Measurements from ENCODE around the gene TMC2. TPM values are rescaled to one million over a fixed set of nuclear protein-coding genes. Genes with fewer than 3 reads are reported as not detected.
"Not testable (repeated sequence)": the region's sequence is repeated elsewhere in the genome, so short reads cannot be mapped to it uniquely, and the experiment has no call there.

TMC2 gene
- polyA plus RNA-seq, 4 donors: 0.10 to 0.37 TPM; not detected in 2

GRCh38 chr20:2522826-2523429, 13.4 kb upstream of the TMC2 start:
- not testable (repeated sequence) for H3K27me3 ChIP-seq (ENCODE audit: control insufficient read depth in 3 of 3, insufficient read depth in 3 of 3, low read length in 3 of 3); DNase-seq; H3K27ac ChIP-seq (ENCODE audit: low read depth in 1 of 3, low read length in 2 of 3); FAIRE-seq; H3K4me3 ChIP-seq (ENCODE audit: low read depth in 1 of 3, low read length in 3 of 3); H3K9me3 ChIP-seq (ENCODE audit: control insufficient read depth in 2 of 2, insufficient read depth in 1 of 2, low read depth in 1 of 2, low read length in 1 of 2); H3K4me1 ChIP-seq (ENCODE audit: control insufficient read depth in 3 of 3, insufficient read depth in 2 of 3, low read depth in 1 of 3, low read length in 2 of 3); H3K36me3 ChIP-seq (ENCODE audit: control insufficient read depth in 3 of 3, insufficient read depth in 2 of 3, low read depth in 1 of 3, low read length in 3 of 3)
- WGBS, 3 donors: 85 to 90% (median 88%) methylated on average over 5 of the region's 5 CpGs

GRCh38 chr20:2523919-2524708, 12.3 kb upstream of the TMC2 start:
- FAIRE-seq: no peak
- Histone ChIP-seq H3K27ac (ENCODE audit: low read depth in 1 of 3, low read length in 2 of 3) (peak overlapping the region in 2 of 3 donors; percentile 81 to 96), H3K36me3 (ENCODE audit: control insufficient read depth in 3 of 3, insufficient read depth in 2 of 3, low read depth in 1 of 3, low read length in 3 of 3) (no peaks in the 10 kb centered on the region)

GRCh38 chr20:2524709-2525506, 11.5 kb upstream of the TMC2 start:
- peak; percentile 39 to 77 for DNase-seq
- 0 to 1% (median 1%) methylated on average over 63 to 64 of the region's 64 CpGs for WGBS, 3 donors
- H3K4me3 ChIP-seq (ENCODE audit: low read depth in 1 of 3, low read length in 3 of 3): peak overlapping the region; percentile 66 to 95 (median 85)
- no peaks in the 10 kb centered on the region for H3K36me3 ChIP-seq (ENCODE audit: control insufficient read depth in 3 of 3, insufficient read depth in 2 of 3, low read depth in 1 of 3, low read length in 3 of 3)
- FAIRE-seq: no peak
- H3K27me3 ChIP-seq (ENCODE audit: control insufficient read depth in 3 of 3, insufficient read depth in 3 of 3, low read length in 3 of 3): no peaks in the 10 kb centered on the region
- peaks cover 0 to 2% (median 0%) of the 10 kb centered on the region in 3 donors for H3K4me1 ChIP-seq (ENCODE audit: control insufficient read depth in 3 of 3, insufficient read depth in 2 of 3, low read depth in 1 of 3, low read length in 2 of 3)
- H3K27ac ChIP-seq (ENCODE audit: low read depth in 1 of 3, low read length in 2 of 3): peak overlapping the region in 2 of 3 donors; percentile 81 to 96
- no peaks in the 10 kb centered on the region for H3K9me3 ChIP-seq (ENCODE audit: control insufficient read depth in 2 of 2, insufficient read depth in 1 of 2, low read depth in 1 of 2, low read length in 1 of 2)

More at GRCh38 chr20:2523919-2524708, 12.3 kb upstream of the TMC2 start:
- WGBS, 3 donors: 10 to 11% (median 11%) methylated on average over 26 of the region's 26 CpGs
- Histone ChIP-seq H3K4me1 (ENCODE audit: control insufficient read depth in 3 of 3, insufficient read depth in 2 of 3, low read depth in 1 of 3, low read length in 2 of 3) (peaks cover 0 to 2% (median 0%) of the 10 kb centered on the region in 3 donors), H3K4me3 (ENCODE audit: low read depth in 1 of 3, low read length in 3 of 3) (peak overlapping the region; percentile 66 to 95 (median 85)), H3K27me3 (ENCODE audit: control insufficient read depth in 3 of 3, insufficient read depth in 3 of 3, low read length in 3 of 3) (no peaks in the 10 kb centered on the region), H3K9me3 (ENCODE audit: control insufficient read depth in 2 of 2, insufficient read depth in 1 of 2, low read depth in 1 of 2, low read length in 1 of 2) (no peaks in the 10 kb centered on the region)
- DNase-seq: peak; percentile 75 to 92

DNA sequence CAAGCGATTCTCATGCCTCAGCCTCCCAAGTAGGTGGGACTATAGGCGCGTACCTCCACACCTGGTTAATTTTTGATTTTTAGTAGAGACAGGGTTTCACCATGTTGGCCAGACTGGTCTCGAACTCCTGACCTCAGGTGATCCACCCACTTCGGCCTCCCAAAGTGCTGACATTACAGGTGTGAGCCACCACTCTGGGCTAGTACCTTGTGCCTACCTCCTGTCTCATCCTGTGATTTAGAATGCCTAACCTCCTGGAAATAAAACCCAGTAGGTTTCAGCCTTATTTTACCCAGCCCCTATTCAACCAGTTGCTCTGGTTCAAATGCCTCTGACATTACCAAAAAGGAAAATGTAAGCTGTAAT, 10.2 kb upstream of the TMC2 start:
- H3K4me3 ChIP-seq (ENCODE audit: low read depth in 1 of 3, low read length in 3 of 3); H3K4me1 ChIP-seq (ENCODE audit: control insufficient read depth in 3 of 3, insufficient read depth in 2 of 3, low read depth in 1 of 3, low read length in 2 of 3); DNase-seq; H3K36me3 ChIP-seq (ENCODE audit: control insufficient read depth in 3 of 3, insufficient read depth in 2 of 3, low read depth in 1 of 3, low read length in 3 of 3); H3K9me3 ChIP-seq (ENCODE audit: control insufficient read depth in 2 of 2, insufficient read depth in 1 of 2, low read depth in 1 of 2, low read length in 1 of 2); H3K27me3 ChIP-seq (ENCODE audit: control insufficient read depth in 3 of 3, insufficient read depth in 3 of 3, low read length in 3 of 3); FAIRE-seq; H3K27ac ChIP-seq (ENCODE audit: low read depth in 1 of 3, low read length in 2 of 3): not testable (repeated sequence)
- 79 to 87% (median 81%) methylated on average over 5 of the region's 5 CpGs for WGBS, 3 donors

DNA sequence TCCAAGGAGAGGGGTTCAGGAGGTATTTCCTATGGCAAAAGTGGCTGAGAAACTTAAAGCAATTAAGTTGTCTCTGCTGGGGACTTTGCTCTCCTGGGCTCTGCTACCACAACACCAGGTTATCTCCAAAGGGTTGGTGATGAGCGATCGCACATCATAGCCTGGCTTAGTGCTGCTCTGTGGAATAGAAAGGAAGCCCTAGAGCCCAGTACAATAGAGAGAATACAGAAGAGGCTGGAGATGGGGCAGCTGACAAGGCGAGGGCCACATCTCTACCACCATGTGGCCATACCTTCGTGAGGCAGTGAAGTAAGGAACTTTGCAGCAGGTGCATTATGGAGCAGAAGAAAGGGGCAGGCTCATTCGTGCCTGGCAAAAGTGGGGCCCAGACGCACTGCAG, 8.6 kb upstream of the TMC2 start:
- FAIRE-seq (no peak), DNase-seq (peak in 1 of 2 donors; percentile 22)
- Histone ChIP-seq H3K4me1 (ENCODE audit: control insufficient read depth in 3 of 3, insufficient read depth in 2 of 3, low read depth in 1 of 3, low read length in 2 of 3) (no peaks in the 10 kb centered on the region), H3K4me3 (ENCODE audit: low read depth in 1 of 3, low read length in 3 of 3) (no peak overlapping the region), H3K27me3 (ENCODE audit: control insufficient read depth in 3 of 3, insufficient read depth in 3 of 3, low read length in 3 of 3) (no peaks in the 10 kb centered on the region), H3K9me3 (ENCODE audit: control insufficient read depth in 2 of 2, insufficient read depth in 1 of 2, low read depth in 1 of 2, low read length in 1 of 2) (no peaks in the 10 kb centered on the region), H3K27ac (ENCODE audit: low read depth in 1 of 3, low read length in 2 of 3) (no peak overlapping the region), H3K36me3 (ENCODE audit: control insufficient read depth in 3 of 3, insufficient read depth in 2 of 3, low read depth in 1 of 3, low read length in 3 of 3) (no peaks in the 10 kb centered on the region)
- WGBS, 3 donors: 63 to 77% (median 71%) methylated on average over 6 of the region's 6 CpGs

GRCh38 chr20:2528671-2529271, 7.6 kb upstream of the TMC2 start:
- Histone ChIP-seq H3K27me3 (ENCODE audit: control insufficient read depth in 3 of 3, insufficient read depth in 3 of 3, low read length in 3 of 3) (no peaks in the 10 kb centered on the region), H3K4me1 (ENCODE audit: control insufficient read depth in 3 of 3, insufficient read depth in 2 of 3, low read depth in 1 of 3, low read length in 2 of 3) (no peaks in the 10 kb centered on the region), H3K36me3 (ENCODE audit: control insufficient read depth in 3 of 3, insufficient read depth in 2 of 3, low read depth in 1 of 3, low read length in 3 of 3) (no peaks in the 10 kb centered on the region), H3K9me3 (ENCODE audit: control insufficient read depth in 2 of 2, insufficient read depth in 1 of 2, low read depth in 1 of 2, low read length in 1 of 2) (no peaks in the 10 kb centered on the region), H3K27ac (ENCODE audit: low read depth in 1 of 3, low read length in 2 of 3) (no peak overlapping the region), H3K4me3 (ENCODE audit: low read depth in 1 of 3, low read length in 3 of 3) (no peak overlapping the region)
- DNase-seq: no peak
- FAIRE-seq: no peak
- 80 to 87% (median 81%) methylated on average over 10 of the region's 10 CpGs for WGBS, 3 donors

GRCh38 chr20:2533118-2533517, 3.3 kb upstream of the TMC2 start:
- FAIRE-seq: no peak
- 88 to 95% (median 91%) methylated on average over 8 of the region's 8 CpGs for WGBS, 3 donors
- no peaks in the 10 kb centered on the region for H3K9me3 ChIP-seq (ENCODE audit: control insufficient read depth in 2 of 2, insufficient read depth in 1 of 2, low read depth in 1 of 2, low read length in 1 of 2)
- H3K4me3 ChIP-seq (ENCODE audit: low read depth in 1 of 3, low read length in 3 of 3): no peak overlapping the region
- H3K27ac ChIP-seq (ENCODE audit: low read depth in 1 of 3, low read length in 2 of 3): no peak overlapping the region
- peaks cover 0 to 6% (median 2%) of the 10 kb centered on the region in 3 donors for H3K27me3 ChIP-seq (ENCODE audit: control insufficient read depth in 3 of 3, insufficient read depth in 3 of 3, low read length in 3 of 3)
- H3K36me3 ChIP-seq (ENCODE audit: control insufficient read depth in 3 of 3, insufficient read depth in 2 of 3, low read depth in 1 of 3, low read length in 3 of 3): no peaks in the 10 kb centered on the region
- DNase-seq: no peak
- no peaks in the 10 kb centered on the region for H3K4me1 ChIP-seq (ENCODE audit: control insufficient read depth in 3 of 3, insufficient read depth in 2 of 3, low read depth in 1 of 3, low read length in 2 of 3)

Measured in small intestine (tissue), 7 donors.